Stimulated activated CD8-positive, alpha-beta memory T cell treated with anti-CD3 and anti-CD28 coated beads, Interleukin-4, amount 100 ng/mL, for 4 hours (primary cell): ENCODE measurements around the gene STRIP1.

ENCODE experiments used
- DNase-seq, 2 donors: peaks; one replicate each; pipeline ENCODE4 v3.0.0-alpha.2; 2020; ENCODE audit warnings: low read depth in 2 of 2, low spot score in 1 of 2

STRIP1 gene

GRCh38 chr1:110034451-110035235 lies at the start of gene STRIP1:
STRIP1 (plus strand) TSS chr1:110034624; CDS start chr1:110034638, 14 bp downstream.
- peak; percentile 81 to 83 for DNase-seq

- no peak for DNase-seq
Measured at GRCh38 chr1:109985247-109986053, 49.0 kb upstream of the STRIP1 start.

GRCh38 chr1:109986054-109986444 lies 48.4 kb upstream of the STRIP1 start:
- no peak for DNase-seq

GRCh38 chr1:109988349-109988914 lies 46.0 kb upstream of the STRIP1 start:
- DNase-seq: no peak

GRCh38 chr1:109989506-109990301 lies 44.7 kb upstream of the STRIP1 start:
- no peak for DNase-seq

GRCh38 chr1:109990302-109990653 lies 44.1 kb upstream of the STRIP1 start:
- no peak for DNase-seq

- DNase-seq: no peak
Measured at GRCh38 chr1:109991400-109991925, 43.0 kb upstream of the STRIP1 start.

GRCh38 chr1:109993885-109994284 lies 40.5 kb upstream of the STRIP1 start:
- no peak for DNase-seq

GRCh38 chr1:109994654-109995053 lies 39.8 kb upstream of the STRIP1 start:
- DNase-seq: no peak

GRCh38 chr1:109995536-109995935 lies 38.9 kb upstream of the STRIP1 start:
- DNase-seq: no peak

- DNase-seq: no peak
Measured at GRCh38 chr1:109996476-109996875, 37.9 kb upstream of the STRIP1 start.

GRCh38 chr1:109997204-109997866 lies 37.1 kb upstream of the STRIP1 start:
- no peak for DNase-seq

- no peak for DNase-seq
Measured at GRCh38 chr1:109997867-109998229, 36.6 kb upstream of the STRIP1 start.

- DNase-seq: no peak
Measured at GRCh38 chr1:110002695-110003094, 31.7 kb upstream of the STRIP1 start.

GRCh38 chr1:110003747-110004428 lies 30.5 kb upstream of the STRIP1 start:
- DNase-seq: no peak

- DNase-seq: no peak
Measured at GRCh38 chr1:110004583-110004982, 29.8 kb upstream of the STRIP1 start.

GRCh38 chr1:110005971-110006370 lies 28.5 kb upstream of the STRIP1 start:
- no peak for DNase-seq

GRCh38 chr1:110006516-110006915 lies 27.9 kb upstream of the STRIP1 start:
- no peak for DNase-seq

- DNase-seq: no peak
Measured at GRCh38 chr1:110007046-110007830, 27.2 kb upstream of the STRIP1 start.
